Left hindlimb (tissue), 1 donor: ENCODE measurements around the gene LDLRAD3.

Experiments used
- DNase-seq: peaks from one replicate; pipeline ENCODE4 v3.0.0-alpha.2; 2018

Gene LDLRAD3

GRCh38 chr11:36108881-36109589 lies 165.2 kb downstream of the LDLRAD3 start:
- DNase-seq, result no peak

GRCh38 chr11:36109590-36109849 lies 165.7 kb downstream of the LDLRAD3 start:
- no peak for DNase-seq

GRCh38 chr11:36109850-36110606 lies 166.2 kb downstream of the LDLRAD3 start:
- DNase-seq, result no peak

- DNase-seq, result no peak
Measured at GRCh38 chr11:36110668-36111410, 167.0 kb downstream of the LDLRAD3 start.

- DNase-seq, result no peak
Measured at GRCh38 chr11:36114095-36114494, 170.2 kb downstream of the LDLRAD3 start.

GRCh38 chr11:36115378-36115801 lies 171.5 kb downstream of the LDLRAD3 start:
- DNase-seq, result no peak

GRCh38 chr11:36116161-36116560 lies 172.3 kb downstream of the LDLRAD3 start:
- no peak for DNase-seq

GRCh38 chr11:36118084-36118483 lies 174.2 kb downstream of the LDLRAD3 start:
- DNase-seq, result no peak

GRCh38 chr11:36119300-36119699 lies 175.4 kb downstream of the LDLRAD3 start:
- no peak for DNase-seq

- no peak for DNase-seq
Measured at GRCh38 chr11:36121054-36121453, 177.2 kb downstream of the LDLRAD3 start.

GRCh38 chr11:36122671-36123070 lies 178.8 kb downstream of the LDLRAD3 start:
- no peak for DNase-seq

GRCh38 chr11:36123336-36124101 lies 179.7 kb downstream of the LDLRAD3 start:
- peak; percentile 63 for DNase-seq

GRCh38 chr11:36126678-36127077 lies 182.8 kb downstream of the LDLRAD3 start:
- DNase-seq, result no peak

GRCh38 chr11:36127550-36127949 lies 183.7 kb downstream of the LDLRAD3 start:
- DNase-seq, result no peak

GRCh38 chr11:36129955-36130354 lies 186.1 kb downstream of the LDLRAD3 start:
- DNase-seq, result no peak

- DNase-seq, result no peak
Measured at GRCh38 chr11:36130401-36130800, 186.5 kb downstream of the LDLRAD3 start.

GRCh38 chr11:36131721-36132397 lies 188.0 kb downstream of the LDLRAD3 start:
- DNase-seq, result peak; percentile 74

- no peak for DNase-seq
Measured at GRCh38 chr11:36132940-36133339, 189.1 kb downstream of the LDLRAD3 start.

- no peak for DNase-seq
Measured at GRCh38 chr11:36135076-36135475, 191.2 kb downstream of the LDLRAD3 start.

- no peak for DNase-seq
Measured at GRCh38 chr11:36139767-36140166, 195.9 kb downstream of the LDLRAD3 start.

GRCh38 chr11:36141196-36141953 lies 197.5 kb downstream of the LDLRAD3 start:
- DNase-seq, result no peak

- DNase-seq, result no peak
Measured at GRCh38 chr11:36141956-36142355, 198.1 kb downstream of the LDLRAD3 start.
